HCT116 (cell line): ENCODE data around the gene B4GALNT4.

ENCODE experiments used
- CEBPB ChIP-seq: IDR thresholded peaks from 2 replicates; pipeline ENCODE4 v1.6.1; 2012; ENCODE audit warnings: low read depth
- EZH2 ChIP-seq: fragments of 200-600 bp; sonication (generic); IDR thresholded peaks from 2 replicates; pipeline ENCODE4 v1.6.1; 2017; ENCODE audit warnings: antibody characterized with exemption, mixed run types
- EZH2phosphoT487 ChIP-seq: fragments of 200-600 bp; IDR thresholded peaks from 2 replicates; pipeline ENCODE4 v1.6.1; 2018; ENCODE audit warnings: antibody characterized with exemption, borderline replicate concordance
- POLR2A ChIP-seq: IDR thresholded peaks from 2 replicates; pipeline ENCODE4 v1.7.0; 2011; ENCODE audit warnings: borderline replicate concordance; ENCODE audit not compliant: insufficient read depth, insufficient read length; ENCODE audit errors: extremely low read depth
- POLR2AphosphoS5 ChIP-seq: IDR thresholded peaks from 2 replicates; pipeline ENCODE4 v1.6.1; 2011; ENCODE audit warnings: mild to moderate bottlenecking, low read depth, low read length, moderate library complexity
- RAD21 ChIP-seq: IDR thresholded peaks from 2 replicates; pipeline ENCODE4 v1.6.1; 2012; ENCODE audit warnings: low read depth, mild to moderate bottlenecking
- ZNF274 ChIP-seq: fragments of 200-500 bp; sonication (Bioruptor generic); IDR thresholded peaks from 2 replicates; pipeline ENCODE4 v1.6.1; 2014; ENCODE audit warnings: mild to moderate bottlenecking, low read depth, low read length, inconsistent platforms
- TF ChIP-seq, protein P1 (sequence below), 3 experiments: fragments of 200-600 bp in 1 of 3; sonication (generic) in 1 of 3; IDR thresholded peaks in 2 of 3; conservative IDR thresholded peaks in 1 of 3; 2 replicates each; pipeline ENCODE4 v1.5.1; 2012 to 2017; ENCODE audit warnings: low read depth in 2 of 3, low read length in 2 of 3, antibody characterized with exemption in 1 of 3, borderline replicate concordance in 1 of 3, control low read depth in 1 of 3, mild to moderate bottlenecking in 1 of 3, mixed read lengths in 1 of 3, mixed run types in 1 of 3, moderate library complexity in 1 of 3; ENCODE audit not compliant: insufficient read depth in 1 of 3
- TF ChIP-seq, protein P2 (sequence below): IDR thresholded peaks from 2 replicates; pipeline ENCODE4 v1.6.1; 2012
- TF ChIP-seq, protein P3 (sequence below): IDR thresholded peaks from 2 replicates; pipeline ENCODE4 v1.6.1; 2012
- TF ChIP-seq, protein P4 (sequence below): IDR thresholded peaks from 2 replicates; pipeline ENCODE4 v1.6.1; 2011; ENCODE audit warnings: mild to moderate bottlenecking, low read length, moderate library complexity; ENCODE audit not compliant: insufficient replicate concordance; ENCODE audit errors: extremely low read depth

DNA sequence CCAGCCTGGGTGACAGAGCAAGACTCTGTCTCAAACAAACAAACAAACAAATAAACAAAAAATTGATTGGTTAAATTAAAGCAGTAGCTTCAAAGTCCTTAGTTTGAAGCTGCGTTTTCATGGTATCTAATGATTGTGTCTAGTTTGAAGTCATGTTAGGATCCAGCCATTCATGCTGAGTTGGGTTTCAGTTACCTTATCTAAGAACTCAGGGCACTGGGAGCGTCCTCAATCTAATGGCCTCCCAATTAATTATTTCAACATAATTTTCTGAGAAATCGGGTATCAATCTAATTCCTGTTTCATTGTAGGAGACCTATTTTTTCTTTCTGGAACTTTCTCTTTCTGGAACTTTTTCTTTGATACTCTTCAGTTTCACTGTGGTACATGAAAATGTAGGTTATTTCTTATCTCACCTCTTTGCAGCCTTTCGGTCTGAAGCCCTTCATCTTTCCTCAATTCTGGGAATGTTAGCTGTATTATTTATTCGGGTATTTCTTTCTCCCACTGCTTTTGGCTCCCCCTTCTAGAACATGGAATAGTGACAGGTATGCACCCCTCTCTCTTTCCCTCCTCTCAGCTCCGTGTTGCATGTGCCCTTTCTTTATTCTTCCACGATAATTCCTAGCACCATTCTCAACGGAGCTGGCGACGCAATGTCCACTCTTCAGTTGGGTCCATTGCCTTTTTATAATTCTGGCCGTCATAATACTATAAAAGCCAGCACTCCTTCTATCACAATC is 24.3 kb upstream of the B4GALNT4 start:
- TF ChIP-seq POLR2AphosphoS5 = no peak
- TF ChIP-seq CEBPB = no peak
- no peak for TF ChIP-seq EZH2
- TF ChIP-seq EZH2phosphoT487 = no peak
- no peak for TF ChIP-seq ZNF274
- TF ChIP-seq, protein P1, sequence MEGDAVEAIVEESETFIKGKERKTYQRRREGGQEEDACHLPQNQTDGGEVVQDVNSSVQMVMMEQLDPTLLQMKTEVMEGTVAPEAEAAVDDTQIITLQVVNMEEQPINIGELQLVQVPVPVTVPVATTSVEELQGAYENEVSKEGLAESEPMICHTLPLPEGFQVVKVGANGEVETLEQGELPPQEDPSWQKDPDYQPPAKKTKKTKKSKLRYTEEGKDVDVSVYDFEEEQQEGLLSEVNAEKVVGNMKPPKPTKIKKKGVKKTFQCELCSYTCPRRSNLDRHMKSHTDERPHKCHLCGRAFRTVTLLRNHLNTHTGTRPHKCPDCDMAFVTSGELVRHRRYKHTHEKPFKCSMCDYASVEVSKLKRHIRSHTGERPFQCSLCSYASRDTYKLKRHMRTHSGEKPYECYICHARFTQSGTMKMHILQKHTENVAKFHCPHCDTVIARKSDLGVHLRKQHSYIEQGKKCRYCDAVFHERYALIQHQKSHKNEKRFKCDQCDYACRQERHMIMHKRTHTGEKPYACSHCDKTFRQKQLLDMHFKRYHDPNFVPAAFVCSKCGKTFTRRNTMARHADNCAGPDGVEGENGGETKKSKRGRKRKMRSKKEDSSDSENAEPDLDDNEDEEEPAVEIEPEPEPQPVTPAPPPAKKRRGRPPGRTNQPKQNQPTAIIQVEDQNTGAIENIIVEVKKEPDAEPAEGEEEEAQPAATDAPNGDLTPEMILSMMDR (IDR thresholded peaks at IDR 0.05 in 2 of 3, conservative IDR thresholded peaks at IDR 0.05 in 1 of 3; ENCODE audit: borderline replicate concordance in 1 of 3, insufficient read depth in 1 of 3, low read depth in 2 of 3, low read length in 2 of 3) = no peak
- TF ChIP-seq POLR2A = no peak
- no peak for TF ChIP-seq RAD21
- TF ChIP-seq, protein P2, sequence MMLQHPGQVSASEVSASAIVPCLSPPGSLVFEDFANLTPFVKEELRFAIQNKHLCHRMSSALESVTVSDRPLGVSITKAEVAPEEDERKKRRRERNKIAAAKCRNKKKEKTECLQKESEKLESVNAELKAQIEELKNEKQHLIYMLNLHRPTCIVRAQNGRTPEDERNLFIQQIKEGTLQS = no peak
- TF ChIP-seq, protein P3, sequence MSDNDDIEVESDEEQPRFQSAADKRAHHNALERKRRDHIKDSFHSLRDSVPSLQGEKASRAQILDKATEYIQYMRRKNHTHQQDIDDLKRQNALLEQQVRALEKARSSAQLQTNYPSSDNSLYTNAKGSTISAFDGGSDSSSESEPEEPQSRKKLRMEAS = no peak
- TF ChIP-seq, protein P4, sequence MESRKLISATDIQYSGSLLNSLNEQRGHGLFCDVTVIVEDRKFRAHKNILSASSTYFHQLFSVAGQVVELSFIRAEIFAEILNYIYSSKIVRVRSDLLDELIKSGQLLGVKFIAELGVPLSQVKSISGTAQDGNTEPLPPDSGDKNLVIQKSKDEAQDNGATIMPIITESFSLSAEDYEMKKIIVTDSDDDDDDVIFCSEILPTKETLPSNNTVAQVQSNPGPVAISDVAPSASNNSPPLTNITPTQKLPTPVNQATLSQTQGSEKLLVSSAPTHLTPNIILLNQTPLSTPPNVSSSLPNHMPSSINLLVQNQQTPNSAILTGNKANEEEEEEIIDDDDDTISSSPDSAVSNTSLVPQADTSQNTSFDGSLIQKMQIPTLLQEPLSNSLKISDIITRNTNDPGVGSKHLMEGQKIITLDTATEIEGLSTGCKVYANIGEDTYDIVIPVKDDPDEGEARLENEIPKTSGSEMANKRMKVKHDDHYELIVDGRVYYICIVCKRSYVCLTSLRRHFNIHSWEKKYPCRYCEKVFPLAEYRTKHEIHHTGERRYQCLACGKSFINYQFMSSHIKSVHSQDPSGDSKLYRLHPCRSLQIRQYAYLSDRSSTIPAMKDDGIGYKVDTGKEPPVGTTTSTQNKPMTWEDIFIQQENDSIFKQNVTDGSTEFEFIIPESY = no peak
